NCI-H446 (cell line): Measurements from ENCODE around the gene ASB17.
"Not testable (repeated sequence)": the region's sequence is repeated elsewhere in the genome, so short reads cannot be mapped to it uniquely, and the experiment has no call there.

Source experiments
- DNase-seq, 2 experiments: peaks; one replicate each; lab custom pipeline; 2025; lab: John Stamatoyannopoulos, UW

The ASB17 gene, protein sequence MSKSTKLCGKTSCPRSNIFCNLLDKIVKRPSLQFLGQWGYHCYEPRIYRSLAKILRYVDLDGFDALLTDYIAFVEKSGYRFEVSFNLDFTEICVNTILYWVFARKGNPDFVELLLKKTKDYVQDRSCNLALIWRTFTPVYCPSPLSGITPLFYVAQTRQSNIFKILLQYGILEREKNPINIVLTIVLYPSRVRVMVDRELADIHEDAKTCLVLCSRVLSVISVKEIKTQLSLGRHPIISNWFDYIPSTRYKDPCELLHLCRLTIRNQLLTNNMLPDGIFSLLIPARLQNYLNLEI

DNA sequence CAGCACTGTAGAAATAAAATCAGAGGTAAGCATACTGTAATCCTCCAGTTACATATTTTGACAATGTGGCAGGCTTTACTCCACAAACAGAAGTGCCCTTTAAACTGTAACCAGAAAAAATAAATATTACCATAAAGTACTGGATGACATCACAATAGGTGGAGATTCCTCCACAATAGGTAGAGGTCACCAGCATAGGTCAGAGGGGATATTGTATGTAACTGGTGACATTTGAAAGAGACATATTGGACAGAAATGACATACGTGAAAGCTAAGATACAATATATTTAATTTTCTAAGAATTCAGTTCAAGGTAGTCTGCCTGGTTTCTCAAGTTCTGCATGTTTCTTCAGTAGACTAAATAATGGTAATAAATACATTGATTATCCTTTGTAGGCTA lies at the start of gene ASB17:
TSS of gene ASB17 (minus strand) at position 101 of the 400 bp plus-strand sequence. CDS start 113 bp downstream, outside the sequence.
- no peak for DNase-seq

GRCh38 chr1:75980972-75981897 lies 49.0 kb upstream of the ASB17 start:
- no peak for DNase-seq

- DNase-seq: no peak
Observed at GRCh38 chr1:75970631-75971030, 38.4 kb upstream of the ASB17 start.

- DNase-seq: no peak
Observed at GRCh38 chr1:75969550-75969949, 37.3 kb upstream of the ASB17 start.

DNA sequence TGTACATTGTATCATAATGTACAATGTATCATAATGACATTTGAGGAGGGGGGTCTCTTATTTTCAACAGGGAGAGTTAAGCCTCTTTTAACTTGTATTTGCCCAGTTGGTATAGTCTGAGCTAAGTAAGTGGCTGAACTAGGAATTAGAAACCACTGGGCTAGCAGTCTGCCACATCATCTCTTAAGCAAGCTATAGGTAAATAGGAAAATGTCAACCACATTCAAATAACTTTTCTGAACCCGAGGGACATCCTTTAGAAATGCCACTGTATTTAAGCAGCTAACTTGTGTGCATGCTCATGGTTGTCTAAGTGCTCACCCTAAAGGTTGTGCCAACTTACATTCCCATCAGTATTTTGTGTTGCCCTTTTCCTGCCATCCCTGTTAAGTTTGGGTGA lies 35.5 kb upstream of the ASB17 start:
- no peak for DNase-seq

DNA sequence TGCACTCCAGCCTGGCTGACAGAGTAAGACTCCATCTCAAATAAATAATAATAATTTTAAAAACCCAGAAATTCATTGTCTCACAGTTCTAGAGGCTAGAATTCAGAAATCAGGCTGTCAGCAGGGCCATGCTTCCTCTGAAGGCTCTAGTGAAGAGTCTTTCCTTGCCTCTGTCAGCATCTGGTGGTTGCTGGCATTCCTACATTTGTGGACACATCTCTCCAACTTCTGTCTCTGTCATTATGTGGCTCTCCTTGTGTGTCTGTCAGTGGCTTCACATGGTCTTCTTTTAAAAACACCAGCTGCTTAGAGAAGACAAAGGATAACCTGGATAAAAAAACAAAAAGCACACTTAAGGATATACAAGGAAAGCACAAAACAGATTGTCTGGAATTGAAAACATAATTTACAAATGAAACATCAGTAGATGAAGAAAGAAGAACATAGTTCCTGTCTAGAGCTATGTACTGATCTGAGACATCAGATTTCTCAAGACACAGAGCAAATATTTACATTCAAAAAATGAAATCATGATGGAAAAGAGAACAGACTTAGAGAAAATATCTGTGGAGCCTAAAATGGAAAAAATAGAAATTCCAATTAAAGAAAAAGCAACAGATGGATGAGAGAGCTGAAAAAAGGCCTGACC lies 32.7 kb upstream of the ASB17 start:
- no peak for DNase-seq

DNA sequence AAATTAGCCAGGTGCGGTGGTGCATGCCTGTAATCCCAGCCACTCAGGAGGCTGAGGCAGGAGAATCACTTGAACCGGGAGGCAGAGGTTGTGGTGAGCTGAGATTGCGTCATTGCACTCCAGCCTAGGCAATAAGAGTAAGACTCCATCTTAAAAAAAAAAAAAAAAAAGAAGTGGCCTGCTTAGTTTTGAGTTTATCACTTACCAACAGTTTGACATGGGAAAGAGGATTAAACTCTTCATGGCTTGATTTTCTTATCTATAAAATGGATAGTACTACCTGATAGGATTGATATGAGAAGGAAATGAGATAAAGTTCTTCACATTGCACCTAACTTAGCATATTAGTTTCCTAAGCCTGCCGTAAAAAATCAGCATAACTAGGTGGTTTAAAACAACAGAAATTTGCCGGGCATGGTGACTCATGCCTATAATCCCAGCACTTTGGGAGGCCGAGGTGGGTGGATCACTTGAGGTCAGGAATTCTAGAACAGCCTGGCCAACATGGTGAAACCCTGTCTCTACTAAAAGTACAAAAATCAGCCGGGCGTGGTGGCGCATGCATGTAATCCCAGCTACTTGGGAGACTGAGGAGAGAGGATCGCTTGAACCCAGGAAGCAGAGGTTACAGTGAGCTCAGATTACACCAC lies 32.0 kb upstream of the ASB17 start:
- not testable (repeated sequence) for DNase-seq

DNA sequence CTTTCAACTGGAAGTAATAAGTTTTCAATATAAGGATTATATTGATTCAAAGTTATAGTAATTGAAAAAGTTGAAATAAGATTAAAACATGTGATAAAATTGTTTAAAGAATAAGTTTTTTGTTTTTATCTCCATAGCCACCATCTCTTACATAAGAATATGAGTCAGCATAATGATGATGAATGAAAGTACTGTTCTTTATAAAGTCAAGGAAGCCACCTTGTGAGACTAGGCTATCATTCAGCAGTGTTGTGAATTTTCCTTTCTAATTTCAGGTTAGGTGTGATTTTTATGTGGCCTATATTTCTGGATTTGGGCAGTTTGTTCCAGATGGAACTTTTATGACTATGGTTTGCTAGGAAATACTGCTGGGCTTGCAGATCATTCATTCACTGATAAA lies 22.4 kb upstream of the ASB17 start:
- DNase-seq: no peak

GRCh38 chr1:75953461-75953860 lies 21.3 kb upstream of the ASB17 start:
- no peak for DNase-seq

GRCh38 chr1:75952016-75952415 lies 19.8 kb upstream of the ASB17 start:
- no peak for DNase-seq

DNA sequence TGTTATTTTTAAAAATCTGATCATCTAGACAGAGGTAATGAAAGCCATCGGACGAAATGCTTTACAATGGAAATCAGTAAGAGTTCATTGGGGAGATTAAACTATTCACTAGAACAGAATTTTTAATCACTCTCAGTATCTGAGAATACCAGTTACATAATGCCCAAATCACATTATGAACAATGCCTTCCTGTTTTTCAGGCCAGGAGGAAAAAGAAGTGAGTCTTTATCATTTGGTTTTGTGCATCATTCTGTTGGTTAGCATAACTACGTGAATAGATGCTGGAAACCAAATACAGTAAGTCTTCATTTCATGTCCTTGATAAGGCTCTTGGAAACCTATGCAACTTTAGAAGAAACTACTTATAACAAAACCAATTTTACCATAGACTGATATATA lies 18.0 kb upstream of the ASB17 start:
- DNase-seq: no peak

DNA sequence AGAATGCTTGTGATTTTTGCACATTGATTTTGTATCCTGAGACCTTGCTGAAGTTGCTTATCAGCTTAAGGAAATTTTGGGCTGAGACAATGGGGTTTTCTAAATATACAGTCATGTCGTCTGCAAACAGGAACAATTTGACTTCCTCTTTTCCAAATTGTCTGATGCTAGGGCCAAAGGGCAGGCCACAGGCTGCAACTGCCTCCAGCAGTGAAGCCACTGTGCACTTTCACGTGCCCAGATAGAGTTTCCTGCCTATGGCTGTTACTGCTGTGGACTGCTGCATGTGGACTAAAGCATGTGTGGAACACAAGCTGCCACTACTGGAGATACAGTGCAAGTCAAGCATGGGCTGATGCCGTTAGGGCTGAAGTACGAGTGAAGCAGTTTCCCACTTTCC lies 10.8 kb upstream of the ASB17 start:
- not testable (repeated sequence) for DNase-seq

- no peak for DNase-seq
Observed at GRCh38 chr1:75937034-75937433, 4.8 kb upstream of the ASB17 start.

- DNase-seq: no peak
Observed at GRCh38 chr1:75922698-75923097, 9.5 kb downstream of the ASB17 start.

DNA sequence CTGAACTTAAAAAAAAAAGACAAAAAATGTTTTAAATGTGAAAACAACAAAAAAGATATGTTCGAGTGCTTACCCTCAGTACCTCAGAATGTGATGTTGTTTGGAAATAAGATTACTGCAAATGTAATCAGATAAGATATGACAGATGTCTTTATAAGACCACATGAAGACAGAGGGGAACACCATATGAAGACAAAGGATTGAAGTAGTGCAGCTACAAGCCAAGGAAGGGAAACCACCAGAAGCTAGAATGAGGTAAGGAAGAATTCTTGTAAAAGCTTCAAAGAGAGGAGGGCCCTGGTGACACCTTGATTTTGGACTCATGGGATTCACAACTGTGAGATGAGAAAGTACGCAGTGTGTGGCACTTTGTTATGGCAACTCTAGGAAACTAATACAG lies 15.4 kb downstream of the ASB17 start:
- no peak for DNase-seq

DNA sequence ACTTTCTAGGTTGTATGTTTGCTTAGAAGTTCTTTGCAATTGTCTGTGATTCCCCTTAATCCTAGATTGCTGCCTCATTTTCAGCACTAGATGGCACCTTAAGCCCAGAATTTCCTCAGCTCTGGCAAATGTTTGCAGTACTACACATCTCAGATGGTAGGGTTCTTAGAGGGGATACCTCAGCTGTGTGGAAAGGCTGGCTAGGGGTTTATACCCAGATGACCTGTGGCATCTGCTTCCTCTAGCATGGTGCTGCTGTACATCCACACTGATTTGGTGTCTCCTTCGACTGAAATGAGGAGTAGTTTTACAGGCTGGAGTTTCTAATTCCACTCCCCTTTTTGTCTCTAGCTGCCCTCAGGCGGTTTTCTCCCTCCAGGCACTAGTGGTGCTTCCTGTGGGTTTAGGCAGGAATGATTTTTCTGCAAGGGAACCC lies 23.5 kb downstream of the ASB17 start:
- DNase-seq: peak; percentile 18 to 72

DNA sequence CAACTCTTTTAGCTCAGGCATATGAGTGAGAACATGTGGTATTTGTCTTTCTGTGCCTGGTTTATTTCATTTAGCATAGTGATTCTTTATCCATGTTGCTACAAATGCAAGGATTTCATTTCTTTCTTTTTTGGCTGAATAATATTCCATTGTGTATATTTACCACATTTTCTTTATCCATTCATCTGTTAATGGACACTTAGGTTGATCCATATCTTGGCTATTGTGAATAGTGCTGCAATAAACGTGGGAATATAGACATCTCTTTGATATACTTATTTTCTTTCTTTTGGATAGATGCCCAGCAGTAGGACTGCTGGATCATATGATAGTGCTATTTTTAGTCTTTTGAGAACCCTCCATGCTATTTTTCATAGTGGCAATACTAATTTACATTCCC lies 30.8 kb downstream of the ASB17 start:
- DNase-seq: no peak

GRCh38 chr1:75884437-75884836 lies 47.8 kb downstream of the ASB17 start:
- DNase-seq: no peak

- no peak for DNase-seq
Observed at GRCh38 chr1:75879985-75880384, 52.2 kb downstream of the ASB17 start.

DNA sequence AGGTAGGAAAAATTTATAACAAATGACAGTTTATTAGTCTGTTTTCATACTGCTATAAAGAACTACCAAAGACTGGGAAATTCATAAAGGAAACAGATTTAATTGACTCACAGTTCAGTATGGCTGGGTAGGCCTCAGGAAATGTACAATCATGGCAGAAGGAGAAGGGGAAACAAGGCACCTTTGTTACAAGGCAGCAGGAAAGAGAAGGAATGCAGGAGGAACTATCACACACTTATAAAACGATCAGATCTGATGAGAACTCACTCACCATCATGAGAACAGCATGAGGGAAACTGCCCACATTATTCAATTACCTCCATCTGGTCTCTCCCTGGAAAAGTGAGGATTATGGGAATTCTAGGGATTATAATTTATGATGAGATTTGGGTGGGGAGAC lies 61.3 kb downstream of the ASB17 start:
- DNase-seq: no peak
